NCI-H1930 (cell line): Measurements from ENCODE around the gene CXXC5.

Experiments used
- DNase-seq, 2 experiments: peaks; one replicate each; lab custom pipeline; 2025; lab: John Stamatoyannopoulos, UW

Gene CXXC5

GRCh38 chr5:139666551-139666950 is 18.4 kb downstream of the CXXC5 start:
- no peak for DNase-seq

- DNase-seq = no peak
These were observed 19.0 kb downstream of the CXXC5 start for GRCh38 chr5:139667001-139667729.

GRCh38 chr5:139667730-139668063 is 19.5 kb downstream of the CXXC5 start:
- no peak for DNase-seq

- no peak for DNase-seq
These were observed 20.1 kb downstream of the CXXC5 start for GRCh38 chr5:139668064-139668880.

- no peak for DNase-seq
These were observed 20.9 kb downstream of the CXXC5 start for GRCh38 chr5:139668924-139669661.

- DNase-seq = no peak
These were observed 21.7 kb downstream of the CXXC5 start for GRCh38 chr5:139669662-139670368.

- DNase-seq = no peak
These were observed 22.4 kb downstream of the CXXC5 start for GRCh38 chr5:139670369-139671095.

- DNase-seq = no peak
These were observed 23.1 kb downstream of the CXXC5 start for GRCh38 chr5:139671096-139671841.

GRCh38 chr5:139675213-139675612 is 27.1 kb downstream of the CXXC5 start:
- DNase-seq = no peak

- no peak for DNase-seq
These were observed 27.7 kb downstream of the CXXC5 start for GRCh38 chr5:139675825-139676224.

- no peak for DNase-seq
These were observed 28.3 kb downstream of the CXXC5 start for GRCh38 chr5:139676406-139676805.

- DNase-seq = no peak
These were observed 29.0 kb downstream of the CXXC5 start for GRCh38 chr5:139676951-139677735.

GRCh38 chr5:139677736-139678613 is 29.8 kb downstream of the CXXC5 start:
- DNase-seq = no peak

GRCh38 chr5:139678751-139679750 is 30.9 kb downstream of the CXXC5 start:
- DNase-seq = no peak

GRCh38 chr5:139680368-139681111 is 32.4 kb downstream of the CXXC5 start:
- DNase-seq = no peak

GRCh38 chr5:139681112-139681458 is 32.9 kb downstream of the CXXC5 start:
- no peak for DNase-seq

- DNase-seq = no peak
These were observed 33.3 kb downstream of the CXXC5 start for GRCh38 chr5:139681466-139681865.
